HEK293T (cell line): ENCODE measurements around the gene POLR3GL.

ENCODE experiments used
- FOXA1 ChIP-seq: fragments of 450-650 bp; IDR thresholded peaks from 2 replicates; pipeline ENCODE4 v1.6.1; 2016; ENCODE audit warnings: mild to moderate bottlenecking
- FOXM1 ChIP-seq: fragments of 450-650 bp; IDR thresholded peaks from 2 replicates; pipeline ENCODE4 v1.6.1; 2017; ENCODE audit warnings: mild to moderate bottlenecking, borderline replicate concordance
- NFRKB ChIP-seq: fragments of 450-650 bp; IDR thresholded peaks from 2 replicates; pipeline ENCODE4 v1.6.1; 2016; ENCODE audit warnings: mild to moderate bottlenecking, moderate library complexity
- SP1 ChIP-seq: fragments of 450-650 bp; IDR thresholded peaks from 2 replicates; pipeline ENCODE4 v1.6.1; 2017
- ZNF384 ChIP-seq: fragments of 450-650 bp; IDR thresholded peaks from 2 replicates; pipeline ENCODE4 v1.6.1; 2016

GRCh38 chr1:145956361-145956760 is 8.1 kb upstream of the POLR3GL start:
- TF ChIP-seq NFRKB (no peak), ZNF384 (no peak), FOXM1 (no peak), FOXA1 (no peak), SP1 (no peak)
